ENCODE measurements around the gene RPS8.

GRCh38 chr1:44827197-44828002 is 52.1 kb downstream of the RPS8 start:
- TF ChIP-seq CTCF (IDR thresholded peaks at IDR 0.05), result peak; percentile 35
- no peak for TF ChIP-seq EZH2 (IDR thresholded peaks at IDR 0.05)
